Subcutaneous adipose tissue (tissue), 4 donors: ENCODE data around the gene KRTAP1-1. TPM values are rescaled to one million over a fixed set of nuclear protein-coding genes. Genes with fewer than 3 reads are reported as not detected.

Experiments
- small RNA-seq: library from RNA; depleted of rRNA; stranded (forward); fragments of <200 nt; gene quantifications from one replicate; pipeline ENCODE3, GENCODE V24; 2016
- total RNA-seq, 4 donors: library from RNA; depleted of rRNA; stranded (reverse); fragments of >200 nt; gene quantifications; one replicate each; pipeline ENCODE4 v1.1.0, GENCODE V29; 2016
- TF ChIP-seq, protein P1 (sequence below): fragments of 450-650 bp; IDR thresholded peaks from one replicate; pipeline ENCODE4 v1.5.1; 2016; ENCODE audit warnings: low read depth, mild to moderate bottlenecking, control low read depth, antibody characterized with exemption, moderate library complexity

KRTAP1-1 gene
- total RNA-seq, 4 donors from 2014 or later: not detected

DNA sequence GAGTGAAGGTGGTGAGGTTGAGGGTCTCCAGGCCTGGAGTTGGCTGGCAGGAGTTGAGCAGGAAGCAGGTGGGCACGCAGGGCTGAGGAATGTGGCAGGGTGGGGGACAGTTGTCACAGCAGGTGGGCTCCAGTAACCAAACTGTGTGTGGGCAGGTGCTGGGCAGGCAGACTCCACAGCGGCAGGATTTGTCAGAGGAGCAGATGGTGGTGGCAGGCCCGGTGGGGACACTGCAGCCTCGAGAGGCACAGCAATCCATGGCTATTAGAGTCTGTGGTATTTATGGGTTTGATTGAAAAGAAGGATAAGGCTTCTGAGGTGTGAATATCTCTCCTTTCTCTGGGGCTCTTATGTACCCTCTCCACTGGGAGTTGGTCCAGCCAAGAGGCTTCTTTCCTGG is 47.4 kb downstream of the KRTAP1-1 start, which contains the start of gene KRTAP3-3:
Gene KRTAP3-3, minus strand, starts transcription at position 326 of the 400 bp plus-strand sequence. Its CDS starts 67 bp downstream, at position 259.
- TF ChIP-seq, protein P1, sequence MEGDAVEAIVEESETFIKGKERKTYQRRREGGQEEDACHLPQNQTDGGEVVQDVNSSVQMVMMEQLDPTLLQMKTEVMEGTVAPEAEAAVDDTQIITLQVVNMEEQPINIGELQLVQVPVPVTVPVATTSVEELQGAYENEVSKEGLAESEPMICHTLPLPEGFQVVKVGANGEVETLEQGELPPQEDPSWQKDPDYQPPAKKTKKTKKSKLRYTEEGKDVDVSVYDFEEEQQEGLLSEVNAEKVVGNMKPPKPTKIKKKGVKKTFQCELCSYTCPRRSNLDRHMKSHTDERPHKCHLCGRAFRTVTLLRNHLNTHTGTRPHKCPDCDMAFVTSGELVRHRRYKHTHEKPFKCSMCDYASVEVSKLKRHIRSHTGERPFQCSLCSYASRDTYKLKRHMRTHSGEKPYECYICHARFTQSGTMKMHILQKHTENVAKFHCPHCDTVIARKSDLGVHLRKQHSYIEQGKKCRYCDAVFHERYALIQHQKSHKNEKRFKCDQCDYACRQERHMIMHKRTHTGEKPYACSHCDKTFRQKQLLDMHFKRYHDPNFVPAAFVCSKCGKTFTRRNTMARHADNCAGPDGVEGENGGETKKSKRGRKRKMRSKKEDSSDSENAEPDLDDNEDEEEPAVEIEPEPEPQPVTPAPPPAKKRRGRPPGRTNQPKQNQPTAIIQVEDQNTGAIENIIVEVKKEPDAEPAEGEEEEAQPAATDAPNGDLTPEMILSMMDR: no peak

DNA sequence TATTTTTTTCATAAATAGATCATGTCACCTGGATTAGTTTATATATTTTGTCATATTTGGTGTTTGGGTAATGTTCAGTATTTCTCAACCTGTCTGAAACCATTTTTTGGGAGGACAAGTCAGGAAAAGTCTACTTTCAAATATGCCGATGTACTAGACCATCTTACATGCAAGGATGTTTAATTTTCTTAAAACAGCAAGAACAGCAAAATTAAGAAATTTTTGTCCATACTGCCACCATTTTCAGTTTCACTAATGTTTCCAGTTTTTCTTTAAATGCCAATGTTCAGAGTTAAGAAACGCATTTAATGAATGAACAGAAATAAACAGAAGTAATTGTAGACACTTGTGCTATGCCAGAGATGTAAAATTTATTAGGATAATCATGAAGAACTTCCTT is 48.2 kb downstream of the KRTAP1-1 start:
- TF ChIP-seq, protein P1: no peak

DNA sequence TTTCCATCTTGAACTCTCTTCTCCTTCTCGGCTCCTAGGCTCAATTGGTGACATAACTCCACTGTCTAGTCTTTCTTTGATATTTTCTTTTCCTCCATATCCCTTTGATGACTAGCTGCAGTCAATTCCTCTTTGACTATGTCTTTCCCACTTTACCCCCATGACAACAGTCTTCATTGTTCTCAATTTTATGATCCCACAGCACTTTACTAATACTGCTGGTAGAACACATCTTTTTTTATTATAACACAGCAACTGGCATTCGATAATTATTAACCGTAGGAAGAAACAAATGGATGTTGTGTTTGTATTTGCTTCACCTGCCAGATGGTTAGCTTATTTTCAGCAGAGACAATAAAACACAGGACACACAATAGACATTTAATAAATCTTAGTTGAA is 48.6 kb downstream of the KRTAP1-1 start:
- TF ChIP-seq, protein P1: no peak

Small RNA genes within 50 kb of the gene (small RNA-seq; reads per million reads assigned to genes)
- not detected for gene KRTAP3-4P

Other genes starting within 250 kb of the KRTAP1-1 start
- gene KRT28, start 241.5 kb downstream of the KRTAP1-1 start, total RNA-seq: not detected
- gene KRT10, start 218.8 kb downstream of the KRTAP1-1 start, total RNA-seq: 10 to 100 TPM in 1 of 4 donors, 1 to 10 TPM in 3; 4.8 to 14.0 (median 7.4) TPM
- gene KRT12, start 174.2 kb downstream of the KRTAP1-1 start, total RNA-seq: 1 to 10 TPM in 1 of 4 donors, not detected in 3; 1.2 TPM
- gene KRT20, start 156.2 kb downstream of the KRTAP1-1 start, total RNA-seq: not detected
- not detected for gene KRT23, start 103.8 kb downstream of the KRTAP1-1 start, total RNA-seq
- gene KRT39, start 74.5 kb downstream of the KRTAP1-1 start, total RNA-seq: not detected
- gene KRT40, start 57.1 kb downstream of the KRTAP1-1 start, total RNA-seq: not detected
- not detected for gene KRTAP3-3, start 47.3 kb downstream of the KRTAP1-1 start, total RNA-seq
- gene KRTAP3-2, start 41.5 kb downstream of the KRTAP1-1 start, total RNA-seq: not detected
- not detected for gene KRTAP3-1, start 32.3 kb downstream of the KRTAP1-1 start, total RNA-seq
- not detected for gene KRTAP1-5, start 14.2 kb downstream of the KRTAP1-1 start, total RNA-seq
- not detected for gene KRTAP1-4, start 11.3 kb downstream of the KRTAP1-1 start, total RNA-seq
- not detected for gene KRTAP1-3, start 6.6 kb downstream of the KRTAP1-1 start, total RNA-seq
- not detected for gene KRTAP2-1, start 5.9 kb upstream of the KRTAP1-1 start, total RNA-seq
- gene KRTAP2-2, start 13.8 kb upstream of the KRTAP1-1 start, total RNA-seq: not detected
- not detected for gene KRTAP2-3, start 18.7 kb upstream of the KRTAP1-1 start, total RNA-seq
- not detected for gene KRTAP2-4, start 24.4 kb upstream of the KRTAP1-1 start, total RNA-seq
- not detected for gene KRTAP4-7, start 42.7 kb upstream of the KRTAP1-1 start, total RNA-seq
- not detected for gene KRTAP4-8, start 56.7 kb upstream of the KRTAP1-1 start, total RNA-seq
- gene KRTAP4-16, start 60.8 kb upstream of the KRTAP1-1 start, total RNA-seq: not detected
- not detected for gene KRTAP4-9, start 63.9 kb upstream of the KRTAP1-1 start, total RNA-seq
- gene KRTAP4-11, start 76.9 kb upstream of the KRTAP1-1 start, total RNA-seq: not detected
- not detected for gene KRTAP4-12, start 82.7 kb upstream of the KRTAP1-1 start, total RNA-seq
- not detected for gene KRTAP4-6, start 99.1 kb upstream of the KRTAP1-1 start, total RNA-seq
- not detected for gene KRTAP4-5, start 108.4 kb upstream of the KRTAP1-1 start, total RNA-seq
- not detected for gene KRTAP4-4, start 119.3 kb upstream of the KRTAP1-1 start, total RNA-seq
- gene KRTAP4-3, start 126.8 kb upstream of the KRTAP1-1 start, total RNA-seq: not detected
- not detected for gene KRTAP4-2, start 136.8 kb upstream of the KRTAP1-1 start, total RNA-seq
- not detected for gene KRTAP4-1, start 143.5 kb upstream of the KRTAP1-1 start, total RNA-seq
- not detected for gene KRTAP9-1, start 148.4 kb upstream of the KRTAP1-1 start, total RNA-seq
- not detected for gene KRTAP9-2, start 185.2 kb upstream of the KRTAP1-1 start, total RNA-seq
- not detected for gene KRTAP9-3, start 191.0 kb upstream of the KRTAP1-1 start, total RNA-seq
- not detected for gene KRTAP9-8, start 196.5 kb upstream of the KRTAP1-1 start, total RNA-seq
- gene KRTAP9-4, start 208.2 kb upstream of the KRTAP1-1 start, total RNA-seq: not detected
- gene KRTAP9-9, start 213.9 kb upstream of the KRTAP1-1 start, total RNA-seq: not detected
- gene KRTAP9-6, start 223.9 kb upstream of the KRTAP1-1 start, total RNA-seq: not detected
- gene KRTAP9-7, start 234.2 kb upstream of the KRTAP1-1 start, total RNA-seq: not detected